Globus pallidus (tissue), 1 donor: ENCODE data around the gene MYO18B.

Experiments used
- DNase-seq: peaks from one replicate; pipeline ENCODE4 v3.0.0-alpha.2; 2015; ENCODE audit warnings: low spot score

Gene MYO18B

DNA sequence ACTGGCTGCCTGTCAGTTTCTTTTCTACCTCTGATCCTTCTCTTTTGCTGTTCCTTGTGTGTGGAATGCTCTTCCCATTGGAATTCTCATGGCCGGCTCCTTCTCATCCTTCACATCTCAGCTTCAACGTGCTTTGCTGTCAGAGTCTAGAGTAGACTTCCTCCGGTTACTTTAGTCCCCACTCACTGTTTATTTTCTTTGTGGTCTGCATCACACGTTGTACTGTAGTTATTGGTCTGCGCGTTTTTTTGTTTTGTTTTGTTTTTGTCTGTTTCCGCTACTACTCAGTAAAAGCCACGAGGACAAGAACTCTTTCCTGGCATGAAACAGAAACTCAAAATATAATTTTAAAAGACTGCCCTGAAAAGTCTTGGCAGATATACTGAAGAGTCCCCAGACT is 305.9 kb downstream of the MYO18B start:
- DNase-seq: no peak

DNA sequence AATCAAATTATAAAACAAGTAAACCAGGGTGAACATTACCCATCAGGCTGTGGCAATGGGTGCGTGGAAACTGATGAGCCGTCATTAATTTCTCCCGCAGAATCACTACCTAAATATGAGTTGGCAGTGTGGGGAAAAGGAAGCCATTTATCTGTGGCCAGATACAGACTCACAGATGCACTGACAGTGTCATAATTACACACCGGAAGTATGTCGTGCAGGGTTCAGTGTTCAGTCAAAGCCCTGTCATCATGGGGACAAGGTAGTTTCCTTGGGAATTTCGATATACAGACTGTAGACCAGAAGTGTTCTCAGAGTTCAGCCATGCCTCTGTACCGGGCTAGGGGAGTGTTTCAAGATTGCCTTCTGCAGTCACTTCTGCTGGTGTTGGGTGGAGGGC is 308.1 kb downstream of the MYO18B start:
- DNase-seq: no peak

- no peak for DNase-seq
These were observed 311.8 kb downstream of the MYO18B start for GRCh38 chr22:26053737-26054316.

- no peak for DNase-seq
These were observed 313.0 kb downstream of the MYO18B start for GRCh38 chr22:26054841-26055605.

GRCh38 chr22:26055693-26056092 is 313.7 kb downstream of the MYO18B start:
- no peak for DNase-seq

DNA sequence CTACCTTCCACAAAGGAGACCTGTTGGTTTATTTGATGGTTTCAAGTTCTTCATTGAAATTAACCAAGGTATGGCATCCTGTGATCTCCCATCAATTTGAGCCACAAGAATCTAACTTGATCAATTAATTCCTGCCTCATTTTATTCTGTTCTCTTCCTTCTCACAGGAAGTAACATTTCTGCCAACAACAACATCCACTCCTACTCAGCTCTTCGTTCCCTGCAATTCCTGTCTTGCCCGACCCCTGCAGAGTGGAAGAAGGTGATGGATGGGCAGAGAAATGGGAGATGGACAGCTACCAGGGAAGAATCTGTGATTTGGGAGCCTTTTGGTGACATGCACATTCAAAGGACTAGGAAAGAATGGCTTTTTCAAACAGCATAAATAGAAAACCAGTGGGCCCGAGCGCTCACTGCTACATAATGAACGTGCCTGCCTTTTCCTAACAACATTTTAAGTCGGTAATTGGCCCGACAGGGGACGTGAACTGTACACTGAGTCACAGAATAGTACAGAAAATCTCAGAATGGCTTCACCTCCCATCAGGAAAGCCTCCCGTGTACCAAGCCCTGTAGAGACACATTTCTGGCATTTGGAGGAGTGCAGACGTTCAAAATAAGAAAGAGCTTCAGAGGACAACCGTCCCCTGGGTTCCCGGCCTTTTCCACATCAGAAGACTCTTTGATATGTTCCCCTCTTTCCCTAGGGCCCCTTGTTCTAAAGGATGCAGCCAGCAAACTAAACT is 314.6 kb downstream of the MYO18B start:
- no peak for DNase-seq

GRCh38 chr22:26057731-26058130 is 315.7 kb downstream of the MYO18B start:
- DNase-seq: no peak

- DNase-seq: no peak
These were observed 322.1 kb downstream of the MYO18B start for GRCh38 chr22:26064048-26064447.

GRCh38 chr22:26065847-26066246 is 323.9 kb downstream of the MYO18B start:
- DNase-seq: no peak

DNA sequence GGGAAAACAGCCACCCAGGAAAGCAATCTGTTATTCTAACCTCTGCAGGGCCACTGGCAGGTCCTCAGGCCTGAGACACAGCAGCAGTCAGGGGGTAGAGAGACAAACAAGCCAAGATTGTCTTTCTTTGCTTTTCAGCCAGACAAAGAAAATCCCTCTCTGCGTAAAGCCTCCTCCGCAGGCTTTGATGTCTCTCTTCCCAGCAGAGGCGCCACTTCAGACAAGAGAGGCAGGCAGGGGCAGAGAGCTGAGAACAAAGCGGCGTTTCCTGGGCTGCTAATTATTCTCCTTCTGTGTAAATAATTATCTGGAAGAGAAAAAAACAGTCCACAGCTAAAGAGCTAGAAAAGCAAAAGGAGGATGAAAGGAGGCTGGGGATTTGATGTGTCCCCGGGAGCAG is 324.5 kb downstream of the MYO18B start:
- DNase-seq: no peak

DNA sequence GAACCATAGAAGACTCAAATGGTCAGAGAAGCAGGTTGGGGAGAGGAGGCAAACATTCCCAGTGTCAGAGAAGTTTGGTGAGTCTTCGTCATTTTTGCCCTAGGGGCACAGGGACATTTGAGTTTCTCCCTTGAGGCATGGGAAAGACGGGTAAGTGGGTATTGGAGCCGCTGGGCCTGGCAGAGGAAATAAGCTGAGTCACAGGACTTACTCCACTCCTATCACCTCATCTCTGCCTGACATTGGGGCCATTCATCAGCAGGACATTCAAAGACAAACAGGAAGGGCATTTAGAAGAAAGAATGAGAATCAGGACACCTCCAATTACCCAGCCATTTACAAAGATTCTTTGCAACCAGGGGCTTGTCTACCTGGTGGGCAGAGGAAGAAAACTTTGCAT is 326.6 kb downstream of the MYO18B start:
- DNase-seq: no peak

- no peak for DNase-seq
These were observed 330.6 kb downstream of the MYO18B start for GRCh38 chr22:26072621-26073020.

- DNase-seq: no peak
These were observed 333.3 kb downstream of the MYO18B start for GRCh38 chr22:26075251-26075650.

GRCh38 chr22:26079009-26079408 is 337.0 kb downstream of the MYO18B start:
- DNase-seq: no peak
